HepG2 (cell line): ENCODE measurements around the gene NPR3. TPM values are rescaled to one million over a fixed set of nuclear protein-coding genes. Genes with fewer than 3 reads are reported as not detected.

Experiments used
- ATF4 ChIP-seq, 2 experiments: fragments of 450-650 bp in 1 of 2; sonication (generic) in 1 of 2; formaldehyde crosslinking; IDR thresholded peaks; 2 replicates each; pipeline versions ENCODE4 v1.5.0 to v1.8.0; 2020 to 2022; ENCODE audit warnings: mild to moderate bottlenecking in 1 of 2, missing genetic modification reagents in 1 of 2
- CBX1 ChIP-seq: IDR thresholded peaks from one replicate; pipeline ENCODE4 v1.6.1; 2016; ENCODE audit warnings: antibody characterized with exemption, low read depth
- CBX5 ChIP-seq: sonication (generic); formaldehyde crosslinking; IDR thresholded peaks from 2 replicates; pipeline ENCODE4 v1.4.0; 2020; ENCODE audit warnings: missing genetic modification reagents, borderline replicate concordance
- CREB1 ChIP-seq, 2 experiments: fragments of 450-650 bp in 1 of 2; IDR thresholded peaks; 2 replicates each; pipeline ENCODE4 v1.6.1; 2016 to 2017; ENCODE audit warnings: control low read depth in 1 of 2, mild to moderate bottlenecking in 1 of 2, missing compliant biosample characterization in 1 of 2, missing genetic modification characterization in 1 of 2
- DBP ChIP-seq: sonication (generic); formaldehyde crosslinking; IDR thresholded peaks from 2 replicates; pipeline ENCODE4 v1.4.0; 2020; ENCODE audit warnings: missing genetic modification reagents; ENCODE audit errors: not compliant biosample characterization
- FOSL1 ChIP-seq: sonication (generic); formaldehyde crosslinking; IDR thresholded peaks from 2 replicates; pipeline ENCODE4 v1.9.0; 2021; ENCODE audit warnings: missing genetic modification reagents, borderline replicate concordance
- KDM1A ChIP-seq: IDR thresholded peaks from 2 replicates; pipeline ENCODE4 v1.6.1; 2016; ENCODE audit warnings: missing compliant biosample characterization
- KDM2A ChIP-seq: sonication (generic); formaldehyde crosslinking; IDR thresholded peaks from 2 replicates; pipeline ENCODE4 v1.4.0; 2020; ENCODE audit warnings: low read depth, missing genetic modification reagents, borderline replicate concordance
- MIER3 ChIP-seq: IDR thresholded peaks from 2 replicates; pipeline ENCODE4 v1.6.1; 2016; ENCODE audit warnings: missing compliant biosample characterization, borderline replicate concordance
- NCOA5 ChIP-seq: sonication (generic); formaldehyde crosslinking; IDR thresholded peaks from 2 replicates; pipeline ENCODE4 v1.4.0; 2020; ENCODE audit warnings: missing genetic modification reagents
- NR1H2 ChIP-seq: sonication (generic); formaldehyde crosslinking; IDR thresholded peaks from 2 replicates; pipeline ENCODE4 v1.8.1; 2022; ENCODE audit warnings: low read depth, missing genetic modification reagents, borderline replicate concordance
- RXRA ChIP-seq: sonication (generic); formaldehyde crosslinking; IDR thresholded peaks from 2 replicates; pipeline ENCODE4 v1.5.1; 2020; ENCODE audit warnings: missing genetic modification reagents
- ZBTB1 ChIP-seq: sonication (generic); formaldehyde crosslinking; IDR thresholded peaks from 2 replicates; pipeline ENCODE4 v1.4.0; 2020; ENCODE audit warnings: missing genetic modification reagents, borderline replicate concordance
- ZBTB21 ChIP-seq: sonication (generic); formaldehyde crosslinking; IDR thresholded peaks from 2 replicates; pipeline ENCODE4 v1.4.0; 2020; ENCODE audit warnings: missing genetic modification reagents
- ZNF18 ChIP-seq: sonication (generic); formaldehyde crosslinking; IDR thresholded peaks from 2 replicates; pipeline ENCODE4 v1.8.0; 2022; ENCODE audit warnings: mild to moderate bottlenecking, missing genetic modification reagents; ENCODE audit not compliant: insufficient replicate concordance
- ZNF589 ChIP-seq: sonication (generic); formaldehyde crosslinking; conservative IDR thresholded peaks from 2 replicates; pipeline ENCODE4 v1.8.0; 2022; ENCODE audit warnings: mild to moderate bottlenecking, moderate library complexity, missing genetic modification reagents
- ZNF746 ChIP-seq: sonication (generic); formaldehyde crosslinking; IDR thresholded peaks from 2 replicates; pipeline ENCODE4 v1.8.0; 2022; ENCODE audit warnings: mild to moderate bottlenecking, missing genetic modification reagents
- polyA plus RNA-seq, 8 experiments: library from polyadenylated mRNA; depleted of rRNA in 3 of 8; stranded (reverse) in 7 of 8; unstranded in 1 of 8; fragments of >200 nt; fragmentation: Illumina TruSeq in 4 of 8; extraction: Trizol in 4 of 8; gene quantifications; 2 replicates each; pipeline versions ENCODE4 v1.2.1 to v1.2.3, GENCODE V29; 2011 to 2016; ENCODE audit warnings: low read depth in 4 of 8, missing spikeins in 1 of 8, mixed read lengths in 1 of 8; ENCODE audit not compliant: insufficient read depth in 1 of 8
- total RNA-seq, 5 experiments: library from RNA; depleted of rRNA; stranded (reverse); fragments of >200 nt; fragmentation: Illumina TruSeq; extraction: Trizol; gene quantifications; 2 replicates each; pipeline ENCODE4 v1.2.3, GENCODE V29; 2016; ENCODE audit warnings: low read depth in 1 of 5
- TF ChIP-seq, protein P1 (sequence below): sonication (generic); formaldehyde crosslinking; IDR thresholded peaks from 2 replicates; pipeline ENCODE4 v1.5.1; 2020; ENCODE audit warnings: mild to moderate bottlenecking, missing genetic modification reagents, borderline replicate concordance
- TF ChIP-seq, protein P2 (sequence below): sonication (generic); formaldehyde crosslinking; conservative IDR thresholded peaks from 2 replicates; pipeline ENCODE4 v1.5.0; 2020; ENCODE audit warnings: missing genetic modification reagents

The NPR3 gene
- total and polyA plus RNA-seq, 2 of the 13 experiments (the other 11 are each of a cell fraction or from before 2014, with no cell fraction given), result 0.01 TPM; not detected in 1

DNA sequence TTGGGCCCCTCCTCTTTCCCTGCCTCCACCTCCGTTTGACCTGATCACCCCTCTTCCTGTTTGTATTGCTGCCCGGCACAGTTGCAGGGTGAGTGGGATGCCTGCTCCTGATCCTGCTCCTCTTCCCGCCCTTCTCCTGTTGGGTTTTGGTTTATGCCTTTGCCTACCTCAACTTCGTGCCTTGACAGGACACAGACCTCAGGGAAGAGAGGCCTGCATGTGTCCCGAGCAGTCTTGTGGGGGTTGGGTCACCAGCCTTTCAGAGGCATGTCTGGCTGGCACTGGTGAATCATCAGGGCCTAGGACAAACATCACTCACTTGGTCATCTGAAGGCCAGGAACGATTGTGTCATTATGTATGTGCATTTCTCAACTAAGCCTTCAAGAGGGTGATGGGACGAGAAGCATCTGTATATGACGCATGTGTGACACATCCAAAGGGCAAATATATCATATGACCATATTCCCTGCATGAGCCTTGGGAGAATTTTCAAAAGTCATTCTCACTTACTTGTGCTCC, 56.9 kb downstream of the NPR3 start (continued):
- TF ChIP-seq, protein P1, sequence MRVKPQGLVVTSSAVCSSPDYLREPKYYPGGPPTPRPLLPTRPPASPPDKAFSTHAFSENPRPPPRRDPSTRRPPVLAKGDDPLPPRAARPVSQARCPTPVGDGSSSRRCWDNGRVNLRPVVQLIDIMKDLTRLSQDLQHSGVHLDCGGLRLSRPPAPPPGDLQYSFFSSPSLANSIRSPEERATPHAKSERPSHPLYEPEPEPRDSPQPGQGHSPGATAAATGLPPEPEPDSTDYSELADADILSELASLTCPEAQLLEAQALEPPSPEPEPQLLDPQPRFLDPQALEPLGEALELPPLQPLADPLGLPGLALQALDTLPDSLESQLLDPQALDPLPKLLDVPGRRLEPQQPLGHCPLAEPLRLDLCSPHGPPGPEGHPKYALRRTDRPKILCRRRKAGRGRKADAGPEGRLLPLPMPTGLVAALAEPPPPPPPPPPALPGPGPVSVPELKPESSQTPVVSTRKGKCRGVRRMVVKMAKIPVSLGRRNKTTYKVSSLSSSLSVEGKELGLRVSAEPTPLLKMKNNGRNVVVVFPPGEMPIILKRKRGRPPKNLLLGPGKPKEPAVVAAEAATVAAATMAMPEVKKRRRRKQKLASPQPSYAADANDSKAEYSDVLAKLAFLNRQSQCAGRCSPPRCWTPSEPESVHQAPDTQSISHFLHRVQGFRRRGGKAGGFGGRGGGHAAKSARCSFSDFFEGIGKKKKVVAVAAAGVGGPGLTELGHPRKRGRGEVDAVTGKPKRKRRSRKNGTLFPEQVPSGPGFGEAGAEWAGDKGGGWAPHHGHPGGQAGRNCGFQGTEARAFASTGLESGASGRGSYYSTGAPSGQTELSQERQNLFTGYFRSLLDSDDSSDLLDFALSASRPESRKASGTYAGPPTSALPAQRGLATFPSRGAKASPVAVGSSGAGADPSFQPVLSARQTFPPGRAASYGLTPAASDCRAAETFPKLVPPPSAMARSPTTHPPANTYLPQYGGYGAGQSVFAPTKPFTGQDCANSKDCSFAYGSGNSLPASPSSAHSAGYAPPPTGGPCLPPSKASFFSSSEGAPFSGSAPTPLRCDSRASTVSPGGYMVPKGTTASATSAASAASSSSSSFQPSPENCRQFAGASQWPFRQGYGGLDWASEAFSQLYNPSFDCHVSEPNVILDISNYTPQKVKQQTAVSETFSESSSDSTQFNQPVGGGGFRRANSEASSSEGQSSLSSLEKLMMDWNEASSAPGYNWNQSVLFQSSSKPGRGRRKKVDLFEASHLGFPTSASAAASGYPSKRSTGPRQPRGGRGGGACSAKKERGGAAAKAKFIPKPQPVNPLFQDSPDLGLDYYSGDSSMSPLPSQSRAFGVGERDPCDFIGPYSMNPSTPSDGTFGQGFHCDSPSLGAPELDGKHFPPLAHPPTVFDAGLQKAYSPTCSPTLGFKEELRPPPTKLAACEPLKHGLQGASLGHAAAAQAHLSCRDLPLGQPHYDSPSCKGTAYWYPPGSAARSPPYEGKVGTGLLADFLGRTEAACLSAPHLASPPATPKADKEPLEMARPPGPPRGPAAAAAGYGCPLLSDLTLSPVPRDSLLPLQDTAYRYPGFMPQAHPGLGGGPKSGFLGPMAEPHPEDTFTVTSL (CRISPR knock-in tag), result no peak
- TF ChIP-seq NCOA5, result no peak
- no peak for TF ChIP-seq NR1H2 (CRISPR knock-in tag)
- TF ChIP-seq ZBTB1, result no peak
- peak in 1 of 2 experiments; percentile 39; a peak in 1 of 4 replicates for TF ChIP-seq ATF4 (CRISPR knock-in tag; IDR thresholded peaks at IDR 0.05)
- TF ChIP-seq DBP (CRISPR knock-in tag), result no peak
- TF ChIP-seq CREB1 (IDR thresholded peaks at IDR 0.05), result peak; percentile 82
- 0 out of 2 replicates have a peak, but pooled peaks have one; percentile 22 for TF ChIP-seq CREB1 (CRISPR knock-in tag; IDR thresholded peaks at IDR 0.05)
- TF ChIP-seq CBX1, result no peak
- no peak for TF ChIP-seq ZNF746
- TF ChIP-seq KDM2A (CRISPR knock-in tag), result peak; percentile 31; the same call in 1 of the 2 replicates
- peak; percentile 44; the same call in 1 of the 2 replicates for TF ChIP-seq MIER3
- peak; percentile 32; the same call in 1 of the 2 replicates for TF ChIP-seq RXRA
- peak; percentile 86 for TF ChIP-seq ZBTB21 (CRISPR knock-in tag)
- TF ChIP-seq ZNF589 (CRISPR knock-in tag), result no peak
- TF ChIP-seq, protein P2, sequence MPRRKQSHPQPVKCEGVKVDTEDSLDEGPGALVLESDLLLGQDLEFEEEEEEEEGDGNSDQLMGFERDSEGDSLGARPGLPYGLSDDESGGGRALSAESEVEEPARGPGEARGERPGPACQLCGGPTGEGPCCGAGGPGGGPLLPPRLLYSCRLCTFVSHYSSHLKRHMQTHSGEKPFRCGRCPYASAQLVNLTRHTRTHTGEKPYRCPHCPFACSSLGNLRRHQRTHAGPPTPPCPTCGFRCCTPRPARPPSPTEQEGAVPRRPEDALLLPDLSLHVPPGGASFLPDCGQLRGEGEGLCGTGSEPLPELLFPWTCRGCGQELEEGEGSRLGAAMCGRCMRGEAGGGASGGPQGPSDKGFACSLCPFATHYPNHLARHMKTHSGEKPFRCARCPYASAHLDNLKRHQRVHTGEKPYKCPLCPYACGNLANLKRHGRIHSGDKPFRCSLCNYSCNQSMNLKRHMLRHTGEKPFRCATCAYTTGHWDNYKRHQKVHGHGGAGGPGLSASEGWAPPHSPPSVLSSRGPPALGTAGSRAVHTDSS (CRISPR knock-in tag), result no peak
- peak; percentile 40; the same call in 1 of the 2 replicates for TF ChIP-seq KDM1A (CRISPR knock-in tag)
- peak; percentile 78; the same call in 1 of the 2 replicates for TF ChIP-seq CBX5 (CRISPR knock-in tag)
- TF ChIP-seq ZNF18 (CRISPR knock-in tag), result no peak
- peak; percentile 61 for TF ChIP-seq FOSL1
